GM21390 (cell line): ENCODE measurements around the gene SDK2.

Experiments
- ATAC-seq: cut with Tn5 transposase; IDR thresholded peaks from one replicate; pipeline ENCODE4 v1.9.1; 2021; ENCODE audit not compliant: unreplicated experiment

SDK2 gene

GRCh38 chr17:73538445-73538844, 105.8 kb downstream of the SDK2 start:
- no peak for ATAC-seq

GRCh38 chr17:73536700-73537605, 107.3 kb downstream of the SDK2 start:
- ATAC-seq = no peak

GRCh38 chr17:73535746-73536145, 108.5 kb downstream of the SDK2 start:
- no peak for ATAC-seq

GRCh38 chr17:73534209-73534909, 109.9 kb downstream of the SDK2 start:
- no peak for ATAC-seq

GRCh38 chr17:73533781-73534180, 110.5 kb downstream of the SDK2 start:
- no peak for ATAC-seq

GRCh38 chr17:73533127-73533526, 111.1 kb downstream of the SDK2 start:
- ATAC-seq = no peak

- no peak for ATAC-seq
Measured at GRCh38 chr17:73532421-73532901, 111.8 kb downstream of the SDK2 start.

GRCh38 chr17:73531158-73531557, 113.1 kb downstream of the SDK2 start:
- no peak for ATAC-seq

GRCh38 chr17:73528679-73529078, 115.6 kb downstream of the SDK2 start:
- no peak for ATAC-seq

GRCh38 chr17:73526952-73527351, 117.3 kb downstream of the SDK2 start:
- ATAC-seq = no peak

GRCh38 chr17:73524941-73525679, 119.1 kb downstream of the SDK2 start:
- ATAC-seq = no peak

GRCh38 chr17:73522696-73523095, 121.5 kb downstream of the SDK2 start:
- no peak for ATAC-seq

- no peak for ATAC-seq
Measured at GRCh38 chr17:73522107-73522506, 122.1 kb downstream of the SDK2 start.

- ATAC-seq = no peak
Measured at GRCh38 chr17:73521376-73521775, 122.9 kb downstream of the SDK2 start.

- no peak for ATAC-seq
Measured at GRCh38 chr17:73520369-73520761, 123.9 kb downstream of the SDK2 start.

GRCh38 chr17:73519714-73520368, 124.4 kb downstream of the SDK2 start:
- ATAC-seq = no peak

GRCh38 chr17:73519011-73519410, 125.2 kb downstream of the SDK2 start:
- ATAC-seq = no peak

GRCh38 chr17:73516431-73516830, 127.8 kb downstream of the SDK2 start:
- ATAC-seq = no peak

GRCh38 chr17:73514146-73514863, 129.9 kb downstream of the SDK2 start:
- ATAC-seq = no peak

- no peak for ATAC-seq
Measured at GRCh38 chr17:73513426-73513825, 130.8 kb downstream of the SDK2 start.
